Stimulated activated naive CD8-positive, alpha-beta T cell treated with anti-CD3 and anti-CD28 coated beads, Interleukin-15, amount 100 ng/mL, for 72 hours (primary cell): Measurements from ENCODE around the gene PDZK1IP1.

Experiments
- ATAC-seq: fragments of 150-1000 bp; cut with Tn5 transposase; 2 replicates; pipeline ENCODE4 v1.10.0; 2021; ENCODE audit warnings: mild to moderate bottlenecking, moderate library complexity
- DNase-seq, 2 donors: peaks; one replicate each; pipeline ENCODE4 v3.0.0; 2021 to 2022
- H3K27ac Mint-ChIP-seq, 2 donors: one replicate each; pipeline ENCODE4 v1.8.0; 2022; ENCODE audit warnings: mild to moderate bottlenecking in 2 of 2, mixed read lengths in 2 of 2, moderate library complexity in 2 of 2
- H3K27me3 Mint-ChIP-seq: one replicate; pipeline ENCODE4 v1.8.0; 2022; ENCODE audit warnings: mixed read lengths
- H3K4me1 Mint-ChIP-seq: one replicate; pipeline ENCODE4 v1.8.0; 2022; ENCODE audit warnings: mild to moderate bottlenecking, mixed read lengths
- H3K4me3 Mint-ChIP-seq, 2 donors: one replicate each; pipeline ENCODE4 v1.8.0; 2022; ENCODE audit warnings: mild to moderate bottlenecking in 2 of 2, mixed read lengths in 2 of 2, moderate library complexity in 1 of 2
- H3K9me3 Mint-ChIP-seq, 2 donors: one replicate each; pipeline ENCODE4 v1.8.0; 2022; ENCODE audit warnings: mixed read lengths in 2 of 2

PDZK1IP1 gene, protein sequence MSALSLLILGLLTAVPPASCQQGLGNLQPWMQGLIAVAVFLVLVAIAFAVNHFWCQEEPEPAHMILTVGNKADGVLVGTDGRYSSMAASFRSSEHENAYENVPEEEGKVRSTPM

DNA sequence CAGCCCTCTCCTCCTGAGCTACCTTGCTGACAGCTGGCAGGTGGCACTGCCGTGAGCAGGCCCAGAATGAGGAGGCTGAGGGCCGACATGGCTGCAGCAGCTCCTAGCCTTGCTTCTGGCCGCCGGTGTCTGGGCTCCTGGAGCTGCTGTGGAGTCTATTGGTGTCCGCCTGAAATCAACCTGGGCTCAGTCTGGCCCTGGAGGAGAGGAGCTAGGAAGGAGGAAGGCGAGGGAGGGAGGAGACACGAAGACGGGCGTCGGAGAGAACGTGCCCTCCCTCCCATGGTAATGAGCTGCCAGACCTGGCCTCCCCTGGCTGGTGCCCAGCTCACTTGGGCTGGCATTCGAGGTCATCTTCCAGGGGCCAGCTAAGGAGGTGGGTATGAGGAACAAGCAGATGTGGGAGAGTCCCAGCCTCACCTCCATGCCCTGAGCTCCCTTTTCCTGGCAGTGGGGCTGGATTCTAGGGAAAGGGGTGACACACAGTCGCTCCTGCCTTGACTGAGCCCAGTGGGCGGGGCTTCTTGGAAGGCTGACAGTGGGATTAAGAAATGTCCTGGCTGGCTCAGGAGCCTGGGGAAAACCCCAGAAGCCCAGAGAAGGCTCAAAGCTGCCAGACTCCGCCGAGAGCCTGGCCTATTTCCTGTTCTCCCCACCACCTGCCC is at the start of gene PDZK1IP1:
TSS of gene PDZK1IP1 (minus strand) at position 193 of the 665 bp plus-strand sequence. CDS start at position 89, 104 bp downstream.
- Mint-ChIP-seq H3K9me3 (no peaks in the 10 kb centered on the region), H3K4me3 (no peak within 1 kb of the TSS), H3K27ac (peak within 1 kb of the TSS; percentile 67 to 87), H3K4me1 (peaks cover 6% of the 10 kb centered on the region), H3K27me3 (peaks cover 24% of the 10 kb centered on the region)
- no peak for DNase-seq
- no peak for ATAC-seq

DNA sequence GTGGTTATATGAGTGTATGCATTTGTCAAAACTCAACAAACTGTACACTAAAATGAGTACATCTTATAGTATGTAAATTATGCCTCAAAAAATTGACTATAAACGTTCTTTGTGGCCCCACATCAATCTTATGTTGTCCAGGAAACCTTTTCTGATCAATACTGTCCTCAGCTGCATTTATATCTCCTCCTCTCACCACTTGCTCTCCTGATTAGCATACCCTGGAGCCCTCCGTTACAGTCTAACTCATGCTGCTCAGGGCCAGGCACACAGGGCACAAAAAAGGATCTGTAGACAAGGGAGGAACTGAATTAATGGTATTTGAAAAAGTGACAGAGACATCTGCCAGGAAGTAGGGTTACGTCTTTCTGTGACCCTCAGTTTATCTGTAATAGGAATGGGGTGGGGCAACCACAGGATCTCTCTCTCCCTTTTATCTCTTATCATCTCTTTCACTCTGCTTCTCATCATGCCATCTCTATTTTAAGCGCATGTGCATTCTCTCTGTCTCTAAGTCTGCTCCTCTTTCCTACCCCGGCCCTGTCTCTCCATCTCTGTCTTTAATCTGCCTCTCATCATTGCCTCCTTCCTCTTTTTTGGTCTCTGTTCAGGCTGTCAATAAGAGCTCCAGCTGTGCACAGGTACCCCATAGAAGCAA is 49.2 kb upstream of the PDZK1IP1 start:
- no peak for DNase-seq
- Mint-ChIP-seq H3K4me3 (no peak overlapping the region), H3K27ac (no peak overlapping the region), H3K9me3 (no peaks in the 10 kb centered on the region), H3K27me3 (peaks cover 43% of the 10 kb centered on the region), H3K4me1 (no peaks in the 10 kb centered on the region)
- ATAC-seq, result peak; percentile 31

DNA sequence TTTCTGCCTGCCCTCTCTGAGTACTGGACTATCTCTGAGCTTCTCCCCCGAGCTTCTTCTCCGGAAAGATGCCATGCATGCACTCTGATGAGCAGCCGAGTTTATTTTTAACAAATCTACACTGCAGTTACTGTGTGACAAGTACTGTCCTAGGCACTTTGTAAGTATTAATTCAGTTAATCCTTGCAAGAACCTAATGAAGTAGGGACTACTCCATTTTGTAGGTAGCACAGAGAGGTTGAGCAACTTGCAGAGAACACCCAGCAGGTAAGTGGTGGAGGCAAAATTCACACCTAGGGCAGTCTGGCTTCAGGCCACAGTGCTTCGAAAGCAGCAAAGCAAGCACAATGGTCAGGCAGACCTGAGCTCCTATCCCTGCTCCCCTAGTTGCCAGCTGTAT is 46.0 kb upstream of the PDZK1IP1 start:
- H3K27ac Mint-ChIP-seq, result no peak overlapping the region
- ATAC-seq (no peak), DNase-seq (no peak)
- peaks cover 17% of the 10 kb centered on the region for H3K27me3 Mint-ChIP-seq
- no peaks in the 10 kb centered on the region for H3K9me3 Mint-ChIP-seq
- no peak overlapping the region for H3K4me3 Mint-ChIP-seq
- peaks cover 18% of the 10 kb centered on the region for H3K4me1 Mint-ChIP-seq

DNA sequence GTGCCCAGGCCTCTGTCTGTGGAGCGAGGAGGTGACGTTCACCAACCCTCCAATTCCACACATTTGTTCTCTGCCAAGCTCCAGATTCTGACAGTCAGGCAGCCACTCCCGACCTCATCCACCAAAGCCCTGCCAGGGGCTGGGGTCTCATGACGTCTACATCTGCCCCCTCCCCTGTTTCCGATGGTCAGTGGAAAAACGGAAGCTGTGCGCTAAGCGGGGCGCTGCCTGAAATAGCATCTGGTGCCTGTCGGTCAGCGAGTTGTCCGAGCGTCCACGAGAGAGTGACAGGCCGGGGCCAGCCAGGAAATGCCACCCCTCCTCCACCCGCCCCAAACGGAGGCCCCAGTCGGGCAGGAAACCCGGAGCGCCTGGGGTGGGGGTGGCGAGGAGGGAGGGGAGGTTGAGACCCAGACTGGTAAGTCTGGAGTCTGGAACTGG is 45.4 kb upstream of the PDZK1IP1 start:
- Mint-ChIP-seq H3K4me3 (no peak overlapping the region), H3K9me3 (no peaks in the 10 kb centered on the region), H3K27ac (no peak overlapping the region), H3K4me1 (peaks cover 24% of the 10 kb centered on the region), H3K27me3 (peaks cover 12% of the 10 kb centered on the region)
- ATAC-seq (no peak), DNase-seq (no peak)

DNA sequence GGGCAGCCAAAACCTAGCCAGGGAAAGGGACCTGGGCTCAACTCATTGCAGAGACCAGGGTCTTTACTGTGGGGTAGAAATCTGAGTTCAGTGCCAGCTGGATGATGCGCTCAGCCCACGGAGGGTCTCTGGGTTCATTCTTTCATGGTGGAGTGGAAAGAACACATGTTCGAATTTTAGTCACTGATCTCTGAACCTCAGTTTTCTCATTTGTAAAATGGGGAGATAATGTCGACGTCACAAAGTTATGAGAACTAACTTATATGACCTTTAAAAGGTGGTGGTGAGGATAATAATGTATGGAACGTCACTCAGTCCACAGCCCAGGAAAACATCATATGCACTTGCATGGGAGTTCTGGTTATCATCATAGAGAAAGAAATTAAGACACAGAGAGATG is 43.4 kb upstream of the PDZK1IP1 start:
- peaks cover 38% of the 10 kb centered on the region for H3K4me1 Mint-ChIP-seq
- H3K9me3 Mint-ChIP-seq, result no peaks in the 10 kb centered on the region
- H3K27ac Mint-ChIP-seq, result no peak overlapping the region
- no peak overlapping the region for H3K4me3 Mint-ChIP-seq
- DNase-seq, result no peak
- ATAC-seq, result no peak
- peaks cover 12% of the 10 kb centered on the region for H3K27me3 Mint-ChIP-seq

DNA sequence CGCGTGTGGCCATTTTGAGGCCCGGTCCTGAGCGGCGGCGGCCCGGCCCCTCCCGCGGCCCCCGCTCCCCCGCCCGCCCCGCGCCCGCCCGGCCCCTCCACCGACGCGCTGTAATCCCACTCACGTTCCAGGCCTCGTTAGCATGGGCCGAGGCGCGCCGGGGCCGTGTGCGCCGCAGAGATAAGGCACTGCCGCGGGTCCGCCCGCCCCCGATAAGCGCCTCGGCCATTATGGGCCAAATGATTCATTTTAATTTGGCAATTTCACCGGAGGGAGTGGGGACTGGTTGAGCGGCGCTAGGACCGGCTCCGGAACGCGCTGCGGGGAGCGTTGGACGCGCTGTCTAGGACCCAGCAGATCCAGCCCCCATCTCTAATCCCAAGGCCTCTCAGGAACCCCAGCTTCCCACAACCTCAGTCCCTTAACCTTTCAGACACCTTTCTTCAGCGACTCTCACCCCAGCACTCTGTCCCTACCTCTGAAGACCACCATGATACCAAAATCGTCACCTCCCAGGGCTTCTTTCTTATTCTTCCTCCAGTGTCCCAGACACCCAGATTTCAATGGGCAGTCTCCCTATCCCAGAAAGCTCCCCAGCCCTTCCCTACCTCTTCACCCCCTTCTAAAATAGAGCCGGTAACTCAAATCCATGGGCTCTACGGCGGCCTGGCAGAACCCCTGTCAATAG is 42.5 kb upstream of the PDZK1IP1 start, which contains the start of gene TAL1:
TSS of gene TAL1 (minus strand) at position 39 of the 688 bp plus-strand sequence. CDS start 6,337 bp downstream, outside the sequence.
- DNase-seq (no peak), ATAC-seq (peak; percentile 52)
- peaks cover 5% of the 10 kb centered on the region for H3K27me3 Mint-ChIP-seq
- H3K4me3 Mint-ChIP-seq, result peak within 1 kb of the TSS; percentile 86 to 93
- peak within 1 kb of the TSS; percentile 88 to 94 for H3K27ac Mint-ChIP-seq
- H3K4me1 Mint-ChIP-seq, result peaks cover 38% of the 10 kb centered on the region
- H3K9me3 Mint-ChIP-seq, result no peaks in the 10 kb centered on the region

DNA sequence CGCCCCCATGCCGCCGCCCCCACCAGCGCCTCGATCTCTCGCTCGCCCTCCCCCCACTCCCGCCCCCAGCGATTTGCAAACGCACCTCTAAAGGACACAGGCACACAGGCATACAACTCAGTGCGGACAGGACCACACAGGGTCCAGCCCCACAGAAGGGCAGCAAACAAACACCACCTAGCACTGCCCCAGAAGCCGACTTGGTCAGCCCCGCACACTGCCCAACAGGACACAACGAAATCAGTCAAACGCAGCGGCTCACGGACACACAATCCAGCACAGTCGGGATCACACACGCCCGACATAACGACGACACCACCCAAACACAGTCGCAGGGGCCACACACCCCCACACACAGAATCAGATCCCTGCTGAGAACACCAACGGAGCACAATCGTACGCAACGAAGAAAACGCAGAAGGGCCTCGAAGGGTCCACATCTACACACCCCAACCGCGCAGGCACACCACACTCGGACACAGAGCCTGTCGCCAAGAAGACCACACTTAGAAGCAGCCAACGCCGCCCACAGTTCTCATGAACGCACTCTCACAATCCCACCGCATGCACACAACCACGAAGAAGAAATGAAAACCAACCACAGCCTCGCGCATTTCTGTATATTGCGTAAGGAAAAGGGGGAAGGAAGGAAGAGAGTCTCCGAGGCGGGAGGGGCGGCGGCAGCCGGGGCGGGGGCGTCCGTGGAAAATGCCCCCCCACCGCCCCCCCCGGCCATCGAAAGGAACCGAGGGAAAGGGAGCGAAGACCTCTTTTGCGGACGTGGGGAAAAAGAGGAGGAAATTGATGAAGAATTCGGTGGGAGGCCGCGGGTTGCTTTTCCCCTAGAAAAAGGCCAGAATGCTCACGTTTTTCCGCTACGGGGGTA is 41.7 kb upstream of the PDZK1IP1 start:
- DNase-seq (peak; percentile 48 to 64), ATAC-seq (peak; percentile 64)
- H3K4me1 Mint-ChIP-seq, result peaks cover 38% of the 10 kb centered on the region
- H3K4me3 Mint-ChIP-seq, result peak overlapping the region; percentile 86 to 93
- peak overlapping the region; percentile 88 to 94 for H3K27ac Mint-ChIP-seq
- H3K27me3 Mint-ChIP-seq, result no peaks in the 10 kb centered on the region
- H3K9me3 Mint-ChIP-seq, result no peaks in the 10 kb centered on the region

DNA sequence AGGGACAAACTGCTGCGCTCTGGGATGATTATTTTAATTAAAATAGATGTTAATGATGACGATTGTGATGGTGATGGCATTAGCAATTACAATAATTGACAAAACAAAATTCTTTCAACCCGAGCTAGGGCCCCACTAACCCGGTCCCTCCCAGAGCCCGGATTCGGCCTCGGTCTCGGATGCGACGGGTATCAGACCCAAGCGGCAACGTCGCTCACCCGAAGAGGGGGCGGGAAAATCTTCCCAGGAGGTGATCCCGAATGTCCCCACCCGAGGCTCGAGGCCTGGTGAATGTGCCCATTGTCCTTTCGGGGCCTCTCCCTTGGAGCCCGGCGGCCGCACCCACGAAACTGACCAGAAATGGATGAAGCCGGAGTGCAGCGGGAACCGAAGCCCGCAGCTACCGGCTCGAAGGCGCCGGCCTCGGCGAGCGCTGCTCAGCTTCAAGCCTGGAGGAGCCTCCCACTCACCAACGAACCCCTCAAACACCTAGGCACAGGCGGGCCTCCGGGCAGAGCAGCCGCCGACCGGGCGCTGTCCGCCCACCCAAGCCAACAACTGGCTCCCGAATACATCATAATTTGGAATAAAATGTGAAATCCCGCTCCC is 41.0 kb upstream of the PDZK1IP1 start:
- peaks cover 42% of the 10 kb centered on the region for H3K4me1 Mint-ChIP-seq
- no peaks in the 10 kb centered on the region for H3K9me3 Mint-ChIP-seq
- DNase-seq (peak; percentile 29 to 38), ATAC-seq (peak; percentile 42)
- peak overlapping the region; percentile 86 to 93 for H3K4me3 Mint-ChIP-seq
- peak overlapping the region; percentile 10 to 74 for H3K27ac Mint-ChIP-seq
- H3K27me3 Mint-ChIP-seq, result no peaks in the 10 kb centered on the region

DNA sequence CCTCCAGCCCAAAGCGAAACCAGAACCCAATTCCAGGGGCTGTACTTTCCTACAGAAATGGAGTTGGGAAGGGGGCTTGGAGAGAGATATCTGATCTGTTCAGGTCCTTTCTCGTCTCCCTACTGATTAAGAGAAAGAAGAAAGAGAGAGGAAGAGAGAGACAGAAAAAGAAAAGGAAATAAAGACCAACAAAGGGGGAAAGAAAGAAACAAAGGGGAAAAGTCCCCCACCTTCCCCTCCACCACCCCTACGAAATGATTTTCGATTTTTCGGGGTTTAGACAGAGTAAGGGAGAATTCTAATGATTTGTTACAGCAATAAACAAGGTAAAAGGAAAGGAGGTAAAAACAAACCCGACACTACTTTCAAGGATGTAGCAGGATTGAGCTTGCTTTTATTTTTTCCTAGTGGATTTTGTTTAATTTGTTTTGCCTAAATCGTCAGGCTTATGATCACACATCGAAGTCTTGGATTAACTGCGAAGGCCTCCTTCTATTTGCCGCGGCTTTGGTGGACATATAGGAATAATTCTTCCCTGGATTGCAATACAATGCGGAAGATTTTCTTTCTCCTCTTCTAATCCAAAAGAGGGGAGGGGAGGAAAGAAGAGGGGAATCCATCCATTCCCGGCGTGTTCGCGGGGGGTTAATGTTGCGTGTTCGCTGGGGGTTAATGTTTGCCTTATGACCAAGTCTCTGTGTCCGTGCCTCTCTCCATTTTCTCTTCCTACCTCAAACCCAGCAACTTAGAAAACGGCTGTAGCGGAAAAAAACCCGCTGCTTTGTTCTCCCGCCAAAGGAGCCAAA is 40.3 kb upstream of the PDZK1IP1 start:
- ATAC-seq (no peak), DNase-seq (no peak)
- Mint-ChIP-seq H3K4me1 (peaks cover 45% of the 10 kb centered on the region), H3K27ac (no peak overlapping the region), H3K4me3 (peak overlapping the region; percentile 38 to 93), H3K27me3 (no peaks in the 10 kb centered on the region), H3K9me3 (no peaks in the 10 kb centered on the region)

DNA sequence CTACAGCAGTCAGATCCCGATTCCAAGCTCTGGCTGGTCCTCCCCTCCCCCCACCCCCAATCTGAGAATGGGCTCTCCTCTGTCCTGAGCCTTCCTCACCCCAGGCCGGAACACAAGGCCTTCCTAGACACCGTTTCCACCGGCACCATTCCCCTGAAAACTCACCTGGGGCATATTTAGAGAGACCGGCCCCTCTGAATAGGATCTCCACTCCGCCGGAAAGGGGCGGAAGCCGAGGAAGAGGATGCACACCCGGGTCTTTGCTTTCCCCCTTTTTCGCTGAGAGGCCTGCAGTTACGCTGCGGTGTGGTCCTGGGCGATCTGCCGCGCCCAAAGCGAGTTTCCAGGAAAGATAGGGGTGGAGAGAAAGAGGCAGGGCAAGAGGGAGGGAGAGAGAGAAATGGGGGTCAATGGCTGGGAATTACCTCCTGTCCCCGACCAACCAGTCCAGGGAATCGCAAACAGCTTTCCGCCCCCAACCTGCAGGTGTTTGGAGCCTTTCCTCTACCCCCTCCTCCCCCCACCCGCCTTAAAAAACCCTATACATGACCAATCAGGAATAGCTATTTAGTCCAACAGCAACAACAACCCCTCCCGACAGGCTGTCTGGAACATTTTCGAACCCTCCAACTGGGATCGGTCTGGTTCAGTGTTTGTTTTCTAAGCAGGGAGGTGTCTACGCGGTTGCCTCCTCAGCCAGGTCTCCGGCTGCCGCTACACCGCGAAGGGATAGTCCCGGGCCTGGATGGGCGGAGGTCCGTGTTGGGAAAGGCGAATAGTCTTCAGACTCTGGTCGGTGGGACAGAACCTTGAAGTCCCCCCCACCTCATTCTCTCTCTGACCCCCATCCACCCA is 39.4 kb upstream of the PDZK1IP1 start:
- no peak for DNase-seq
- Mint-ChIP-seq H3K27me3 (no peaks in the 10 kb centered on the region), H3K9me3 (no peaks in the 10 kb centered on the region), H3K27ac (no peak overlapping the region), H3K4me3 (peak overlapping the region in 1 of 2 donors; percentile 10), H3K4me1 (peaks cover 45% of the 10 kb centered on the region)
- ATAC-seq, result no peak

DNA sequence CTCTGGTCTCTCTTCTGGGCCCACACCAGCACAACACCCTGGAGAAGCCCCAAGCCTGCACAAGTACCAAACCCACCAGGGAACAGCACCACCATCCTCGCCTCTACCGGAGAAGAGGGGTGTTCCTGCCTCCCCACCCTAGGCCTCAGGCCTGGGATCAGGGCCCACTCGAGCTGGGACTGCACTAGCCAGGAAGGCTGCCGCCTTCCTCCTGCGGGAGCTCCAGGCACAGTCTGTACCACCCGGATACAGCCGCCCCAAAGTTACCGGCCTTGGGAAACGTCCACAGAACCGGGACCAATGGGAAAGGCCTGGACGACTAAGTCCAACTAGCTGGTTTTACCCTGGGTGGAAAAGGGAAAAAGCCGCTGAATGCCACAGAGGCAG is 38.8 kb upstream of the PDZK1IP1 start:
- H3K27me3 Mint-ChIP-seq, result no peaks in the 10 kb centered on the region
- H3K4me1 Mint-ChIP-seq, result peaks cover 45% of the 10 kb centered on the region
- ATAC-seq (no peak), DNase-seq (no peak)
- H3K4me3 Mint-ChIP-seq, result no peak overlapping the region
- H3K9me3 Mint-ChIP-seq, result no peaks in the 10 kb centered on the region
- H3K27ac Mint-ChIP-seq, result no peak overlapping the region

DNA sequence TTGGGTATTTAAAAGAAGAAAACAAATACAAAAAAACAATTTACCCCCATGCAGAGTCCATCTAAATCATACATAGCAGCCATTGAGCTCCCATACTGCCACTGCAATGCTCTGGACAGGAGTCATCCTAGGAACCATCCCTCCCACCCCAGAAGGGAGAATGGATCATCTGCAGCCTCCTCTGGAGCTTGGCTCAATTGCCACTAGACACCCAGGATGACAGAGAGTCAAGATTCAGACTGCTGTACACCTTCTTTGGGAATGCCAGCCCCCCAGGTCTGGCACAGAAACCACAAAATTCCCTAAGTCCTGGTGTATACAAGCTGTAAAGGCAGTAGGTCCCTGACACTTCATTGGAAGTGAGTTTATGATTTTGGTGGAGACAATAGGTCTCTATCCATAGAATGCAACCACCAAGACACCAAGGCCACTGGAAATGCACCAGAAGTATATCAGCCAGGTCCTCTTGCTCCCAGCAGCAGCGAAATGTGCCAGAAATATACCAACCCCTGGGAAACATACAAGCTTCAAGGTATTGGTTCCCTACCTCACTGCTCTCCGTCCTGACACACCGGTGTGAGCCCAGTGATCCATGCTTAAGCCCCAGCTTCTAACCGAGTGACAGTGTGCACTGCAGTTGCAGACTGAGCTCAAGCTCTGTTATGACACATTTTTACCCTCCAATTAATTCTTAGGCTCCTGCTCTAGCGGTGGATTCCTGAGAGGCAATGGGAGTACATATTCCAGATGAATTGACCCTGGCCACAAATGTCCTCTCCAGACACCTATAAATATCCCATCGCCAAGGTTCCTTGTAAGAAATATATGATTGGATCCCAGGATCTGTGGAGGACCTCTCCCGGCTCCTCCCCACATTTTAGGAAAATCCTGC is 37.8 kb upstream of the PDZK1IP1 start:
- Mint-ChIP-seq H3K9me3 (no peaks in the 10 kb centered on the region), H3K27me3 (no peaks in the 10 kb centered on the region), H3K4me1 (peaks cover 43% of the 10 kb centered on the region), H3K4me3 (no peak overlapping the region), H3K27ac (no peak overlapping the region)
- DNase-seq (no peak), ATAC-seq (no peak)
